ENCODE results near the gene CRYBB3.
A peak's percentile ranks its signal among the peaks of the same experiment; 100 is the strongest.

CRYBB3 gene

GRCh38 chr22:25199731-25200520 is at the start of gene CRYBB3:
Gene CRYBB3, plus strand, starts transcription at chr22:25199858. Its CDS starts 1,539 bp downstream, at chr22:25201397.
- DNase-seq (ENCODE audit: low read depth in 2 of 3, low spot score in 1 of 3), result no peak

DNA sequence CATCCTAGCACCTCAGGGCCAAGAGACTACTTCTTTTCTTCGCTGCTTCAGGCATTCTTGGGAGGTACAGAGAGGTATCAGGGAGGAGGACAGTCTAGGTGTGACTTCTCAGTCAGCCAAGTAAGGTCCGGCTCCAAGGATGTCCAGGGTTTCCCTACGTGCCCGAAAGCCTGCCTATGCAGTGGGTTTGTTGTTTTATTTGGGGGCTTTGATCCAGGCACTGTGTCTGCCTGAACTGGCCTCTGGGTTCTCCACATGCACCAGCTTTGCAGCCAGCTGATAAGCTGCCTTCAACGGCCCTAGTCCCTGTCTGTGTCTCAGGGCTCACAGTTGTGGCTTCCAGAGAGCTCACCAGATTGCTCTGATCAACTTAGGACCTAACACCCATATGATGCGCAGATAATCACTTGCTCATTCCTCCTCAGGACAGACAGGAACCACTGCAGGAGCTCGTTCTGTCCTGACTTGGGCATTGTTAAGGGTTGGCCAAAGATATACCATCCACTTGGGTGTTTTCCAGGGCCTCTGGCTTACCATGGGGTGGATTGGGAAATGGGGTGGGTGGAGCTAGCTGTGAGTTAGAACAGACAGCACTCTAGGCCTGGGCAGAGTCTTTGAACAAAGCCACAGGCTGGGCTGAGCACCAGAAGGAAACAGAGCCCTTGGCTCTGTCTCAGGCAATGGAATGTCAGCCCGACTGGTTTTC is 45.5 kb upstream of the CRYBB3 start:
- DNase-seq (ENCODE audit: low read depth in 2 of 3, low spot score in 1 of 3), result no peak

DNA sequence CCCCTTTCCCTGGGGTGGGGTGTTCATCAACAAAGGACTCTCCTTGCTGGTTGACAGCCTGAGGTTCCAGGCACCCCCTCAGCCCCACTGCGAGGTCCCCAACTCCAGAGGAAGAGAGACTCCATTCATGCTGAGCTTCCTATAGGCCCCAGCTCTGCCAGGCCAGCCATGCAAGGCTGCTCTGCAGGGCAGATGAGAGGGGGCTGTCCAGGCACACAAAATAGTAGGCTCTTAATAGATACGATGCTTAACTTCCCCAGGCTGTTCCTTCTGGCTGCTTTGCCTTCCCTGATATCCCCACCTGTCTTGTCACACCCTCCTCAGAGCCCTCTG is 45.0 kb upstream of the CRYBB3 start:
- DNase-seq (ENCODE audit: low read depth in 2 of 3, low spot score in 1 of 3), result no peak

- DNase-seq (ENCODE audit: low read depth in 2 of 3, low spot score in 1 of 3), result no peak
These were observed 42.9 kb upstream of the CRYBB3 start for GRCh38 chr22:25156736-25157135.

GRCh38 chr22:25159028-25159427 is 40.6 kb upstream of the CRYBB3 start:
- DNase-seq (ENCODE audit: low read depth in 2 of 3, low spot score in 1 of 3), result no peak

- DNase-seq (ENCODE audit: low read depth in 2 of 3, low spot score in 1 of 3), result no peak
These were observed 39.3 kb upstream of the CRYBB3 start for GRCh38 chr22:25160120-25160996.

GRCh38 chr22:25161017-25161915 is 38.4 kb upstream of the CRYBB3 start:
- no peak for DNase-seq (ENCODE audit: low read depth in 2 of 3, low spot score in 1 of 3)

DNA sequence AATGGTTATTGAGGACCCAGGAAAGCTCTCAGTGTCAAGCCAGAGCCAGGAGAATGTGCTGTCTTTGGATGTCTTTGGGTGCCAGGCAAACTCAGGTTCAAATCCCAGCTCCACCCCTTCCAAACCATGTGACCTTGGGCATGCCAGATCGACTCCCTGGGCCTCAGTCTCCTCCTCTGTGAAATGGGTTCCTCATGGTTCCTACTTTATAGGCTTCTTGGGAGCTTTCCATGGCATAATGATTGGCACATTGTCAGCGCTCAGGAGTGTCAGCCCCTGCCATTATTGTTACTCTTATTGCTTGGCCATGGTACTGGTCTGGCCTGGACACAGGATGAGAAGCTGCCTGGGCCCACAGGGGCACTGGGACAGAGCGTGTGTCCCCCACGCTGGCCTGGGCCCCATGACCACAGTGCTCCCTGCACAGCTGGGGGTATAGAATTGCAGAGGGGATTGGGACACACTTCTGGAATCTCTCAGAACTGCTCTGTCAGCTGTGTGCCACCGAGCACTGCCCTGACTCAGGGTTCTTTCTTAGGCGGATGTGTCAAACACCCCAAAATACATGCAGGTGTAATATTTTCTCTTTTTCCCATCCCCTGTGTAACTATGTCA is 37.6 kb upstream of the CRYBB3 start:
- no peak for DNase-seq (ENCODE audit: low read depth in 2 of 3, low spot score in 1 of 3)

GRCh38 chr22:25162561-25162960 is 37.1 kb upstream of the CRYBB3 start:
- no peak for DNase-seq (ENCODE audit: low read depth in 2 of 3, low spot score in 1 of 3)

DNA sequence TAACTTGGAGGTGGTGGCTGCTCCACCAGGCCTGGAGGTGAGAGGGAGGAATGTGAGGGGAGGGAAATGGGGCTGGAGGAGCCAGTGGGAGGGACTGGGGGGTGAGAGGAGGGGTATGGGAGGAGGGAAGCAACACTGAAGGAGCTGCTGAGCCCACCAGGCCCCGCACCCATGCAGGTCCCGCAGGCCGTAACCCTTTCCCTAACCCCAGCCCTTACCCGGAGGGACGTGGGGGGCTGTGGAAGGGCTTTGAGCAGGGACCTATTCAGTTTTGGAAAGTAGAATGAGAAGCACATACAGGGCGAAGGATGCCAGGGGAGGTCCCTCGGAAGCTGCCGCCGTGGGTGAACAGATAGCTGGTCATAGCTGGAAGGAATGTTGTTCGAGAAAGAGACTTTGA is 33.9 kb upstream of the CRYBB3 start:
- no peak for DNase-seq (ENCODE audit: low read depth in 2 of 3, low spot score in 1 of 3)

DNA sequence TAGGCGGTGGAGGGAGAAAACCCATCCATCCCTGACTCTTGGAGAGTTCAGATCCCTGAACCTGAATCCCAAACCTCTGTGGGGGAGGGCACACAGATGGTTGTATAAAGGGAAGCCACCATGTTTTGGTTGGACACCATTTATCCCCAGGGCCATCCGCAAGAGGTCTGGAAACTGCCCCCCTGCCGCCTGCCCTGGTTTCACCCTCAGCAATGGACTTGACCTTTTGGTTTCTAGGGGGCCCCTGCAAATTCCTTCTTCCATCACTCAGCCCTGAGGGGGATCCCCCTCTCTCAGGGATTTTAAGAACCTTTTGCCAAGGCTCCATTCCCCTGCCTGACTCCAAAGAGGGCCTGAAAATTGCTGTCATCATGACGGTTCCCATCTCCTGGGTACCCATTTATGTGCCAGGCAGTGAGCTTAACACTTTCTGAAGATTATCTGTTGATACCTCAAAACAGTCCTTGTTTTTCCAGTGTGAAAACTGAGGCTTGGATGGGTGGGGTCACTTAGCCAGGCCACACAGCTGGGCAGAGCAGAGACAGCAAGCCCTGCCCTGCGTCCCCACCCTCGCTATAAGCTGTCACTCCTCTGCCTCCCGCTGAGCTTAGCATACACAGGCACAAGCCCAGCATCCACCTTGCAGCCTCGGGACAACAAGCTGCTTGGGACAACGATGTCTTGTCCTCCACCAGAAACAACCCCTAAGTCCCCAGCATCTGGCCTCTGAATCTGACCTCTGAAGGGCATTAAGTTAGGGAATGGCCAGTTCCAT is 33.2 kb upstream of the CRYBB3 start:
- DNase-seq (ENCODE audit: low read depth in 2 of 3, low spot score in 1 of 3), result no peak

DNA sequence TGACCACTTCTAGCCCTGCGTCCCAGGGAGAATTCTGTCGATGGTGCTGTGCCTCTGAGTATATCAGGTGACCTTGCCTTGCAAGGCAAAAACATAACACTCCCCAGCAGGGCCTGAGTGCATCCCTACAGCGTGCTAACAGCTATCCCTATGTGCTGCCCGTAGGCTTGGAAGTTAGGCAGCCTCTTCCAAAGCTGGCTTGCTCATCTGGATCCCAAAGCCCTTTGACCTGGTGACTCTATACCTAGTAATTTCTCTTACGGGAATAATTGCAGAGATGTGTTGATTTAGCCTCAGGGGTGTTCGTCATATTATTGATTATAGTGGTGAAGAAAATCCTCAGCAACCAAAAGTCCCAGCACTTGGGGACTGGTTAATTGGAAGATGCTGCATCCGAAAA is 32.6 kb upstream of the CRYBB3 start:
- DNase-seq (ENCODE audit: low read depth in 2 of 3, low spot score in 1 of 3), result no peak

DNA sequence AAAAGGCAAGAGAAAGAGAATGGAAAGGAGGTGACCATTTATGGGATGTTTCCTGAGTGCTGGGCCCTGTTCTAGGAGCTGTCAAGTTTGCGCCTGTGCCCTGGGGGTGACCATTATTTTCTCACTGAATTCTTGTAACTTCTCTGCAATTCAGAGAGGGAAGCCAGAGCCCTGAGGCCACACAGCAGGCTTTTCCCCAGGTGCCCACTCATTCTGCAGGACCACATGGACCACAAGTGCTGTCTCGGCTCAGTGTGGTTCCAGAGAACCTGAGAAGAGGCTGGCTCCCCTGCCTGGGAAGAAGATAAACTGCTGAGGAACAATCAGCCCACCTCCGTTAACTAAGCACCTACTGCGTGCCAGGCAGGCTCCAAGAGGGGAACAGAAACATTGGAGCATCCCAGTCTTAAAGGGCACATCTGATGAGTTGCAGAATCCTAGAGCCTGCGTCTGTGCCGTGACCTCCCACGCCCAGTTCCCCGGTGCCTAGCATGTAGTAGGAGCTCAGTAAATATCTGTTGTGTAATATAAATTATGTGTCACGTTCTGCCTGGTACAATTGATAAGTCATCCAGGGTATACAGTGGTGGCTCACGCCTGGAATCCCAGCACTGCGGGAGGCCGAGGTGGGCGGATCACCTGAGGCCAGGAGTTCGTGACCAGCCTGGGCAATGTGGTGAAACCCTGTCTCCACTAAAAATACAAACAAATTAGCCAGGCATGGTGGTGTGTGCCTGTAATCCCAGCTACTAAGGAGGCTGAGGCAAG is 31.6 kb upstream of the CRYBB3 start:
- no peak for DNase-seq (ENCODE audit: low read depth in 2 of 3, low spot score in 1 of 3)

GRCh38 chr22:25169278-25170031 is 30.2 kb upstream of the CRYBB3 start:
- no peak for DNase-seq (ENCODE audit: low read depth in 2 of 3, low spot score in 1 of 3)

GRCh38 chr22:25170426-25170980 is 29.2 kb upstream of the CRYBB3 start:
- no peak for DNase-seq (ENCODE audit: low read depth in 2 of 3, low spot score in 1 of 3)

GRCh38 chr22:25172153-25172552 is 27.5 kb upstream of the CRYBB3 start:
- DNase-seq (ENCODE audit: low read depth in 2 of 3, low spot score in 1 of 3), result peak in 2 of 3 donors; percentile 12 to 25

- DNase-seq (ENCODE audit: low read depth in 2 of 3, low spot score in 1 of 3), result no peak
These were observed 25.3 kb upstream of the CRYBB3 start for GRCh38 chr22:25174156-25174887.

All from stimulated activated CD4-positive, alpha-beta T cell treated with anti-CD3 and anti-CD28 coated beads, Interleukin-12 subunit alpha, Interleukin-12 subunit beta, amount 100 ng/mL, for 48 hours (primary cell).